DND-41 (cell line): ENCODE measurements around the gene MAST4.

Experiments
- EZH2 ChIP-seq: IDR thresholded peaks from 3 replicates; pipeline ENCODE4 v1.6.1; 2012; ENCODE audit warnings: borderline replicate concordance, low read depth, mild to moderate bottlenecking, moderate library complexity, low read length, inconsistent platforms; ENCODE audit not compliant: severe bottlenecking
- TF ChIP-seq, protein P1 (sequence below): IDR thresholded peaks from 2 replicates; pipeline ENCODE4 v1.5.1; 2012; ENCODE audit warnings: borderline replicate concordance, low read length, moderate library complexity, mild to moderate bottlenecking; ENCODE audit not compliant: poor library complexity, severe bottlenecking; ENCODE audit errors: extremely low read depth

DNA sequence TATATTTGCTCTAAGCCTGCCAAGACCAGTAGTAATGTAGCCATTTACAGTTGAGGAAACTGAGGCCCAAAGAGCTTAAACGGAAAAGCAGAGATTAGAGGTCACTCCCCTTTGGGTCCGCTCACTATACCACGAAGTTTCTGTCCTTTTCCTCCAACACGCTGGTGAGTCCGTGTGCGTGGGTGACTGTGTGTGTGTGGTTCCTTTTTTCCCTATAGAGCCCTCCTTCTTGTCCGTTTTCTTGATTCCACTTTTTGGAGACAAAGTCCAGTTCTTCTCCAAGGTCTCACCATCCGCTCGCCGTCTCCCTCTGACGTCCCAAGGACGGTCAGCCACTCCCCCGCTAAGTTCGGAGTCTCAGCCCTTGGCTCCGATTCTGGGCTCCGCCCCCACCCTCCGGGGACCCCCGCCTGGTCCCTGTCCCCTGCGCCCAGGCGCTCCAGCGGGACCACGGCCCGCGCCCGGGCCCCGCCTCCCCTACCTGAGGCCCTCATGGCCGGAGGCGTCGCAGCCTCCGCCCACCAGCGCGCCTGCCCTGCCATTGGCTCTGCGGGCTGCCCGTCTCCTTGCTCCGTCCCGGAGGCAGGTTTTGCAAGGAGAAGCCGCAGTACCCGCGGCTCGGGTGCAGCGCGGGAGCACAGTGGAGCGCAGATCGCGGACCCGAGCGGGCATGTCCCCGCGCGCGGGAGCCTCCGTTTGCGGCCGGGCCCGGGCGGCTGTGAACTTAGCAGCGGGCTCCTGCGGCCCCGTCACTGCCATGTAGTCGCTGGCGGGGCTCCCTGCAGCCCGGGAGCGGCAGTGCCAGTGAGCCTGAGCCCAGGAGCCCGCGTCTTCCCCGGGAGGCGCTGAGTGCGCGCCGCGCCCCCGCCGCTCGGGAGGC is at the start of gene MAST4:
- TF ChIP-seq, protein P1, sequence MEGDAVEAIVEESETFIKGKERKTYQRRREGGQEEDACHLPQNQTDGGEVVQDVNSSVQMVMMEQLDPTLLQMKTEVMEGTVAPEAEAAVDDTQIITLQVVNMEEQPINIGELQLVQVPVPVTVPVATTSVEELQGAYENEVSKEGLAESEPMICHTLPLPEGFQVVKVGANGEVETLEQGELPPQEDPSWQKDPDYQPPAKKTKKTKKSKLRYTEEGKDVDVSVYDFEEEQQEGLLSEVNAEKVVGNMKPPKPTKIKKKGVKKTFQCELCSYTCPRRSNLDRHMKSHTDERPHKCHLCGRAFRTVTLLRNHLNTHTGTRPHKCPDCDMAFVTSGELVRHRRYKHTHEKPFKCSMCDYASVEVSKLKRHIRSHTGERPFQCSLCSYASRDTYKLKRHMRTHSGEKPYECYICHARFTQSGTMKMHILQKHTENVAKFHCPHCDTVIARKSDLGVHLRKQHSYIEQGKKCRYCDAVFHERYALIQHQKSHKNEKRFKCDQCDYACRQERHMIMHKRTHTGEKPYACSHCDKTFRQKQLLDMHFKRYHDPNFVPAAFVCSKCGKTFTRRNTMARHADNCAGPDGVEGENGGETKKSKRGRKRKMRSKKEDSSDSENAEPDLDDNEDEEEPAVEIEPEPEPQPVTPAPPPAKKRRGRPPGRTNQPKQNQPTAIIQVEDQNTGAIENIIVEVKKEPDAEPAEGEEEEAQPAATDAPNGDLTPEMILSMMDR: no peak
- no peak for TF ChIP-seq EZH2
